AG04449 (cell line): ENCODE data around the gene CTNNA3.

Experiments used
- CTCF ChIA-PET: fragments of 350-600 bp; formaldehyde crosslinking; extraction: SDS; loops from one replicate; lab custom pipeline; 2021; ENCODE audit warnings: antibody characterized with exemption; lab: Yijun Ruan, JAX
- POLR2A ChIA-PET: fragments of 400-600, 350-600 bp; formaldehyde crosslinking; extraction: SDS; loops from one replicate; lab custom pipeline; 2020; ENCODE audit warnings: antibody characterized with exemption, inconsistent platforms; lab: Yijun Ruan, JAX
- DNase-seq: peaks from one replicate; pipeline ENCODE4 v3.0.0-alpha.2; 2010; ENCODE audit warnings: low read depth, low spot score
- H3K4me3 ChIP-seq: 2 replicates; pipeline ENCODE4 v1.5.1; 2011; ENCODE audit warnings: low read depth, mild to moderate bottlenecking, control low read depth, low read length
- TF ChIP-seq, protein P1 (sequence below): IDR thresholded peaks from one replicate; pipeline ENCODE4 v1.5.1; 2011; ENCODE audit warnings: mild to moderate bottlenecking, moderate library complexity, low read length, control low read depth, inconsistent platforms; ENCODE audit not compliant: insufficient read depth; ENCODE audit errors: missing control alignments

The CTNNA3 gene

DNA sequence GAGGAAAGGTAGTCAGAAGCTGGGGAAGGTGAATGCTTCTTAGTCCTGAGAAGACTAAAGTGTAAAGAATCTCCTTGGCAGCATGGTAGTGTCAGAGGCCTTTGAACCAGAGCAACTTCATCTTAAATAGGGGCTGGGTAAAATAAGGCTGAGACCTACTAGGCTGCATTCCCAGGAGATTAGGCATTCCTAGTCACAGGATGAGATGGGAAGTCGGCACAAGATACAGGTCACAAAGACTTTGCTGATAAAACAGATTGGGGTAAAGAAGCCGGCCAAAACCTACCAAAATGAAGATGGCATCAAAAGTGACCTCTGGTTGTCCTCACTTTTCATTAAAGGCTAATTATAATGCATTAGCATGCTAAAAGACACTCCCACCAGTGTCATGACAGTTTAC lies 418.6 kb downstream of the CTNNA3 start:
- H3K4me3 ChIP-seq = no peak overlapping the region
- POLR2A ChIA-PET = no interaction called here
- TF ChIP-seq, protein P1, sequence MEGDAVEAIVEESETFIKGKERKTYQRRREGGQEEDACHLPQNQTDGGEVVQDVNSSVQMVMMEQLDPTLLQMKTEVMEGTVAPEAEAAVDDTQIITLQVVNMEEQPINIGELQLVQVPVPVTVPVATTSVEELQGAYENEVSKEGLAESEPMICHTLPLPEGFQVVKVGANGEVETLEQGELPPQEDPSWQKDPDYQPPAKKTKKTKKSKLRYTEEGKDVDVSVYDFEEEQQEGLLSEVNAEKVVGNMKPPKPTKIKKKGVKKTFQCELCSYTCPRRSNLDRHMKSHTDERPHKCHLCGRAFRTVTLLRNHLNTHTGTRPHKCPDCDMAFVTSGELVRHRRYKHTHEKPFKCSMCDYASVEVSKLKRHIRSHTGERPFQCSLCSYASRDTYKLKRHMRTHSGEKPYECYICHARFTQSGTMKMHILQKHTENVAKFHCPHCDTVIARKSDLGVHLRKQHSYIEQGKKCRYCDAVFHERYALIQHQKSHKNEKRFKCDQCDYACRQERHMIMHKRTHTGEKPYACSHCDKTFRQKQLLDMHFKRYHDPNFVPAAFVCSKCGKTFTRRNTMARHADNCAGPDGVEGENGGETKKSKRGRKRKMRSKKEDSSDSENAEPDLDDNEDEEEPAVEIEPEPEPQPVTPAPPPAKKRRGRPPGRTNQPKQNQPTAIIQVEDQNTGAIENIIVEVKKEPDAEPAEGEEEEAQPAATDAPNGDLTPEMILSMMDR = no peak
- no peak for DNase-seq
- CTCF ChIA-PET = no interaction called here

DNA sequence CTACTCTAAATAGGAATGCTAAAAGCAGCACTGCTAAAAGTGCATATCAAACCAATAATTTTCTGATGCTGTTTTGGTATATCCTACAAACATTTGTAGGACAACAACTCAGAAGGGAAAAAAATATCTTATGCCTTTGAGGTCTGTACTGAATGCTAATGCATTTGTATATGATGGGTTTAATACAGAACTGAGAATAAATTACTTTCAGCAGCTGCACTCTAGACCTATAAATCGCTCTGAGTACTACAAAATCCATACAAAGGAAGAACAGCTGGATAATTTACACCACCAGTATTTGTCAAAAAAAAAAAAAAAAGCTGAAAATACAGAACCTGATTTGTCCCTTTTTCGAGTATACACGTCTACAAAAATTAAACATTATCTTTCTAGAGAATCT lies 426.2 kb downstream of the CTNNA3 start:
- ChIA-PET CTCF (no interaction called here), POLR2A (no interaction called here)
- DNase-seq = no peak
- TF ChIP-seq, protein P1 = no peak
- no peak overlapping the region for H3K4me3 ChIP-seq

DNA sequence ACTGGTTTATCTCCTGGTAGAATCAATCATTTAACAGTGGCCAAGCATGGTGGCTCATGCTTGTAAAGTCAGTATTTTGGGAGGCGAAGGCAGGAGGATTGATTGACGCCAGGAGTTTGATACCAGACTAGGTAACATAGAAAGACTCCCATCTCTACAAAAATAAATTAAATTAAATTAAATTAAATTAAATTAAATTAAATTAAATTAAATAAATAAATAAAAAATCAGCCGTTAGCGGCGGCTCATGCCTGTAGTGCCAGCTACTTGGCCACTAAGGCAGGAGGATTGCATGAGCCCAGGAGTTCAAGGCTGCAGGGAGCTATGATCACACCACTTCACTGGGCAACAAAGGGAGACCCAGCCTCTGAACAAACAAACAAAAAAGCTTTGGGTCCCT lies 427.8 kb downstream of the CTNNA3 start:
- TF ChIP-seq, protein P1 = no peak
- no peak for DNase-seq
- ChIA-PET POLR2A (no interaction called here), CTCF (no interaction called here)
- H3K4me3 ChIP-seq = no peak overlapping the region

DNA sequence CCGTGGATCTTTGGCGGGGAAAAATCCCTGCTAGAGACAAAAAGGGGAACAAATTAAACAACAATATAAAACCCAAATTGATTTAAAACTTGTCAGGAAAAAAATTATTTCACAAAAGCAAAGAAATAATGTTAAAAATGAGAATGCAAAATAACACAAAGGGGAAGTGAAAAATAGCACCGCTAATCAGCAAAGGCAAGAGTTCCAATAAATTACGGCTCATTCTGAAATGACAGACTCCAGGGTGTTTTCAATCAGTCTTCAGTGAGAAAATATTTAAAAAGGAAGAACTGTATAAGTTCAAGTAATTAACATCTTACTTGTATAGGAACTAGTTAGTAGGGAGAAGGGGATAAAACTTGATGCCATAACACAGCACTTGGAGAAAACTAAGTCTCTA lies 433.3 kb downstream of the CTNNA3 start:
- no peak overlapping the region for H3K4me3 ChIP-seq
- TF ChIP-seq, protein P1 = no peak
- ChIA-PET POLR2A (no interaction called here), CTCF (no interaction called here)
- no peak for DNase-seq

DNA sequence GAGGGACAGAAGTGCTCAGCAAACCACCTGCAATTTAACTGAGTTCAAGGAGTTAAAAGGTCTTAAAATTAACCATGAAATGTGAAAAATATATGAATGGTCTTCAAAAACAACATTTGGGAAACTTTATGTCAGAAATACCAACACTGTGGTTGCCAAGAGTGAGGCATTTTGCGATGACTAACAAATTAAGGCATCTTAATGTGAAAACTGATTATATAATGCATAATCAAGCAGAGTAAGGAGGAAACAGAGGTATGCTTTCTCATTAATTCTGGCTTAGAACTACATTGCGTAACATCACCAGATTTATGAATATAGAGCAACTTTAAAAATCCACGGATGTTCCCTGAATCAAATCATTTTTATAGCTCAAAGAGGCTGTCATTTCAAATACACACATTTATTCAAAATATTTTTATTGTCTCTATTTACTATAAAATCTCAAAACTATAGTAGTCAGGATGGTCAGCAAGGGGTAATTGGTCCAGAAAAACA lies 434.6 kb downstream of the CTNNA3 start:
- no peak for DNase-seq
- TF ChIP-seq, protein P1 = no peak
- CTCF ChIA-PET = no interaction called here
- POLR2A ChIA-PET = no interaction called here
- H3K4me3 ChIP-seq = no peak overlapping the region

DNA sequence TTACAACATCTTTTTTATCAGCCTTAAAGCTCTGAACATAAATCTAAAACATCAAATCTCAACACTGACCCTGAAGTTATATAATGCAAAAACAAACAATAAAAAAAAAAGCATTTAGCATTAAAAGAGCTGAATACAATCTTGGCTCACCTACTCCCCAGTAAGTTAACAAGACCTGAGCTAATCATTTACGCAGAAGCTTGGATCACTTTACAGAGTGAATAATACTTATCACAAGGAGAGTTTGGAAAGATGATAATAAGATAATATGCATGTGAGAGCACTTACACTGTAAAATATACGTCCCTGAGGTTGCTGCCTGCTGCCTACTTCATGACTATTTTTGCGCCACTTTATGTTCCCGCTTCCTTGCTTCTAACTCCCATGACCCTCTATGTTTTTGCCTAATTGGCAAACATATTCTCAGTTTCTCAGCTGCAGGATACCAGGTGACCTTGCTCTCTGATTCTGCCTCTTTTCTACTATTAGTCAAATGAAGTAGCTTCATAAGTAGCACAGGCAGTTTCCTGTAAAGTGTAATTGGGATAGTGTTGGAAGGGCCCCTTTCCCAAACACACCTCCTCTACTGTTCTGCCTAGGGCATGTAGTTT lies 436.6 kb downstream of the CTNNA3 start:
- DNase-seq = no peak
- ChIA-PET CTCF (no interaction called here), POLR2A (no interaction called here)
- TF ChIP-seq, protein P1 = no peak
- no peak overlapping the region for H3K4me3 ChIP-seq
